NCI-H524 treated with DMSO at 0.1 percent for 48 hours (cell line): ENCODE results near the gene RBMS1.

Source experiments
- DNase-seq: peaks from one replicate; lab custom pipeline; 2025; lab: John Stamatoyannopoulos, UW

Gene RBMS1

DNA sequence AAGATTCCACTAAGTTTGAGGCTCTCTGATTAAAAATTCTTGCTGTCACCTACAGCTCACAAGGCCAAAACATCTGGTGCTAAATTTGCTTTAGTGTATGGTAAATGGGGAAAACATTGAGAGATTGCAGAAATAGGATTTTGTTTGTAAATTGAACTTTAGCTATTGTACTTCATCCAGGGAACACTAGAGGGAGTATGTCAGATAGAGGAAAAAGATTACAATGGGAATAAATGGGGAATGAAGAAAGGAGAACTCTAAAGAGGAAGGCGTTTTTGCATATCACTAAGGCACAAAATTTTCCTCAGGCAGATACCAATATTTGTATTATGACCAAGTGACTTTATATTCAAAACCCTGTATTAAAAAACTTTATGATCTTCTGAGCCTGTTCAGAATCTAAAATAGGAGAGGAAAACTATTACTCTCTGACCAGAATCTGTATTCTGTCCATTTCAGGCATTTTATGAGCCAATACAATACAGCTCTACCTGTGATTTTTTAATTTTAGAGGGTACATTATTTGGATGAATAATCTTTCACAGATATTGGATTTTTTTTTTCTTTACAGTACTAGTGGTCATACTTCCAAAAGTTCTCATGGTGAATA, 241.2 kb downstream of the RBMS1 start:
- no peak for DNase-seq

DNA sequence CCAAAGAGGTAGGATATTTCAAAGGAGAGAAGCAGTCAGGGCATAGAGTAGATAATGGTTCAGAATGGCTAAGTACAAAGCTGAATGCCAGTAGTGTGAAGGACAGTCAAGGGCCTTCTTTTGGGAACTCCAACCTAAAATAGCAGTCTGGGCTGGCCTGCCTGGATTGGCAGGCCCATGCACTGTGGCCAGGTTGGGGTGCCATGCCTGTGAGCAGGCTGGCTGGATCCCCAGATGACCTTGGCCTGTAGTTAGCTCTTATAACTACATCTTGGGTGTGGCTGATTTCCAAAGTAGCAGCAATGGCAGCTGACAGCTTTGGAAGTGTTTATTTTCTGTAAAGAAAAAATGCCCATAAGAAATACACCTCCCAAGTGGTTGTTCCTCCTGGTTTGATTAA, 242.0 kb downstream of the RBMS1 start:
- no peak for DNase-seq

DNA sequence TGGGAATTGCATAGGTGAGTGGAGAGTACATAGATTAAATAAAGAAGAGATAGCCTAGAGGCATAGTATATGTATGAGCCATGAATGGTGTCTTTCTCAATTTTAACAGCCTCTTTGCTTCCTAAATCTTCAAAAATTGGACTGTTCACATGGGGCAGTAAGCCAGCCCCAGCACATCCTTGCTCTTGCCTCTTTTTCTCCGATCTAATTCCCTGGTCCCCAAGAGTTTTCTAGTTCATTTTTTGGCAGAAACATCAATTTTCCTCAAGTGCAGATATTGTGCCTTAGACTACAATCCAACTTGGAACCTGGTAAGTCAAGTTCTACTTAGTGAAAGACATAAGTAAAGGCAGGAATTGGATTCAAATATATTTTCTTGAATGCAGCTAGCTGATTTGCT, 243.7 kb downstream of the RBMS1 start:
- DNase-seq: no peak

DNA sequence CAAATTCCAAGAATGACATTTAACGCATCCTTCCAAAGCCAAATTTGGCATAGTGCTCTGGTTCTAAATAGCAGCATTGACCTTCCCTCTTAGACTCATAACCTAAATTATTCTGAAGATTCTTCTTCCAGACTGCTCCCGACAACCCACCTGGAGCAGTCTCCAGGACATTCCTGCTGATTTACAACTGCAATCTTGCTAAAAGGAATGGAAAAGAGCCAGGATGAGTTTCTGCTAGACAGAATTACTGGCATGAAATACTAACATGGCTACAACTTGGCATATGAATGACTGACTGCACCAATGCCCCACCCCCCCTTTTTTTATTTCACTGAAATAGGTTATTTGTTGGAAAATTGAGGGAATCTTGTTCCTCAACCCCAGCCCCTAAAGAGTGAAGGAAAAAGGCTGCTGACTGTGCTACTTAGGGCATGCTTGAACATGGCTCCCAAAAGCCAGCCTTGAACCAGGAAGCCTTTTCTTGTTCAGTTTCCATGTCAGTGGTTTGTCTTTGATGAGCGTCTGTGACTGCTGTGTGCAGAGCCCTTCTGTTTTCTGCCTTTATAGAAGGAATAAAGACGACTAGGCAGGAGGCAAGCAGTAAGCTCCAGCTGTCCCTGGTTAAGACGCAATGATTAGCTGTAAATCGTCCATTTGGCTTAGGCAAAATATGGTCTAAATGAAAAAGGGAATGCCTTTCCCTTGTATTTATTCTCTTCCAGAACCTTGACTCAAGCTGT, 246.1 kb downstream of the RBMS1 start:
- peak; percentile 21 for DNase-seq

DNA sequence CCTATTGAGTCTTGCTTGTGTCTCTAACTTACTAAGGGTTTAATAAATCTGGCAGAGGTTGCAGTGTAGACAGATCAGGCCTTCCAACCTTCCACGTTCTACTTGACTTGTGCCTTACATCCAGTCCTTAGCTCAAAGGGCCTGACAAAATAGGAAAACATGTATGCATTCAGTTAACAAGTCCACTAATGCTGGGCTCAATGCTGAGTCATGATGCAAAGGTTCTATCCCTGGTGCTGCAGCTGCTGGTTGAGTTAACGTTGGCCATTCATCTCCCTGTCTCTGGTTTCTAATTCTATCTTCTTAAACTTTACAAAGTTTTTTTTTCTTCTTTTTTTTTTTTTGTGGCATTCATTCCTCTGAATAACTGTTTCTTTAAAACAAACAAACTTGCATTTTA, 247.3 kb downstream of the RBMS1 start:
- DNase-seq: no peak

DNA sequence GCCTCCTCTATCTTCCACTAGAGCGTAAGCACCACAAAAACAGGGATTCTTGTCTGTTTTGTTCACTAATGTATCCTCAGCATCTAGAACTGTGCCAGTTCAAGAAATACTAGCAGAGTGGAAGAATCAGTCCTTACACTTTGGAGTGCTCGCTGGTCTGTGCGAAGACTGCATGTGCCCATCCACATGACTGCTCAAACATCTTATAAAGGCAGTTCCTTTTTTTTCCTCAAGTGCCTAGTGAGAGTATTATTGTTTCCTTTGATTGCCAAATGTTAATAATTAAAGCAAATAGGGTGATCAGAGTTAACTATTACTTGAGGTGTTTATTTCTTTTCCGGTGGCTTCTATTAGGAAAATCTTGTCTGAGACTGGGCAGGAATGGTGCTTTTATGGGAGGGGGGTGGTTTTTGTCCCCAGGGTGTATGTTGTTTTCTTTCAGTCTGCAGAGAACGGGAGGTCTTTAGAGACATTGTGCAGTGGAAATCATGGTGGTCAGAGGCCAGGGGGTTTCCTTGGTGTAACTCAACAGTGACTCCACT, 247.9 kb downstream of the RBMS1 start:
- DNase-seq: no peak

DNA sequence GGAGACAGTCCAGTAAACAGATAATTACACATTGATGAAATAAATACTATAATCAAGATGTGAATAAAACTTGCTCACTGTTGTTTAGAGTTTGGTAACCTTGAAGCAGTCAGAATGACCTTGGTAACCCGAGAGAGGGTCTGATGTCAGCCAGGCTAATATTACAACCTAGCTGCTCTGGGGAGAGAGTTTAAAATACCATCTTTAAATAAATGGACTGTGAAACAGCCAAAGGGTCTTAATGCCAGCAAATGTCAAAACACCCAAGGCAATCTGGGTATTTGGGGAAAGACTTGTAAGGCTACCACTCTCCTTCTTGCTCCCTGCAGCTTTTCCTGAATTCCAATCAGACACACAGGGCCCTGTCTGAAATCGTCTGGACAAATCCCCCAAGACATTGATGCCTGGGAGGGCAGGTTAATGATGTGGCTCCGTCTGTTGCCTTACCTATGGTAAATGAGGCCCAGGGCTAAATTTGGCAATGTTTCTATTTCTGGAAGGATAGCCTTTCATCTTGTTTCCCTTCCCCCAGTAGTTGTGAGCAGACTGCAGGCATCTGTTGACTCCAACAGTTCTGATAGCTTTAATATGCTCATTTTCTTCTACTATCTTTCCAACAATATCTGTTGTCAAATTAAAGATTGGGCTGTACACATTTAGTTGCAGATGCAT, 250.6 kb downstream of the RBMS1 start:
- DNase-seq: no peak

DNA sequence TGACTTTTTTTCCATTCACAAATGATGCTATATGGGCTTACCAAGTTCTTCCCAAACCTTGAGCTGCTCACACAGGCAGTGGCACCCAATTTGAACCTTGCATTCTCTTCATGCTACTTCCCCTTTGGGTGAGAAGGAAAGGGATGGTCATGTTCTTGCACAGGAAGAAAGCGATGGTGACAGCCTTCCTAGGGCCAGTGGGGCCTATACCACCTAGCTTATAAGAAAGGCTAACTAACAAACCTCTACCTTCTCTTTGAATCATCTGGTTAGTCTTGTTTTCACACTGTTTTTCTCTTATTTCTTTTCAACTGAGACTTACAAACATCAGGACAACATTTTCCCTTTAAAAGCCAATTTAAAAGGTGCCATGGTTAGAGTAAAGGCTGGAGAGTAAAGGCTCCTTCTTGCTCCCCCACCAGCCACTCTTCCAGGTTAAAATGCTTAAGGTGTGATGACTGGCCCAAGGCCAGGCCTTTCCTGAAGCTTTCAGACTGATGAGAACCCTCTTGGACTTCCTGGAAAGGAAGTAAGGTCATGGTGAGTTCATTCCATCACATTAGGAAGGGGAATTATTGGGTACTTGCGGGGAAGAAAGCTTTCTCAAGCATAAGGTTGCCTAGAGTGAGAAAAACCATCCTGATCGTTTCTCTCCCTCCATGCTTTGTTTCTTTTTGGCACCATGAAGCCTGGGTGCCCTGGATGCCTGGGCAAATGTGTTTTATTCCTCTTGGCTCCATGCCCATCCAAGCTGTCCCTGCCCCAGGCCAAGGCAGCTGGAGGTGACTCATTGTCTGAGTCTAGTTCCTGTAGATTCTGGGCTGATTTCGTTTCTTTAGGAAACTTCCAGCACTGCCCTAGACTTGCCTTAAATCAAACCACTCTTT, 252.1 kb downstream of the RBMS1 start:
- DNase-seq: no peak

DNA sequence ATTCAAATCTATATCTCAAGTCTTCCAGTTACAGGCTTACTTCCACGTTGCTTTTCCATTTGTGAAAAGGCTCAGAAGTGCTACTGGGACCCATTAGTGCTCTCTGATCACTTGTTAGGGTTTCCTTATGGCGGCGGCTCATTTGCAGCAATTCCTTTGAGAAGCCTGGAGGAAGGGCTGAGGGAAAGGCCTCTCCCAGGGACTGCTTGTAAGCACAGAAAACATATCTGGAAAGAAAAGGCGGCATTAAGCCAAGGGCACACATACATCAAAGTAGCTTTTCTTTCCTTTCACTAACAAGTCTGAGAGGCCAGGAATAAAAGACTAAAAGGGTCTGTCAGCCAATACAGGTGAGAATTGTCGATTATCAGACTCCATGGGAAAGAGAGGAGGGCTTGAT, 254.2 kb downstream of the RBMS1 start:
- DNase-seq: no peak

DNA sequence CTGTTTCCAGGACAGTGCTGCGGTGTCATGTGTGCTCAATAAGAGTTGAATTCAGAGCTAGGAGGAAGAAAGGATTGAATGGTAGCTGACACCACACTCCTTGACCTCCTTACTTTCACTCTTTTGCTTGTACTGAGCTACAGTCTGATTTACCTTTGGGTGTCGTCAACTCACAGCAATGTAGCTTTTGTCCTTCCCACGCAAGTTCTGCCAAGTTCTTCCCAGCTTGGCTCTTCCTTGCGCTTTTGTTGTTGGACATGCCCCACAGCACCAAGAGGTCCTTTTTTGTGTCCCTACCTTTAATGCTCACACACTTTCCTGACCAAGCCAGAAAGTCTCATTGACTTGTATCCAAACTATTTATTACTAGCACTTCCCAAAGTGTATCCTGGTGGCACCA, 255.2 kb downstream of the RBMS1 start:
- no peak for DNase-seq

DNA sequence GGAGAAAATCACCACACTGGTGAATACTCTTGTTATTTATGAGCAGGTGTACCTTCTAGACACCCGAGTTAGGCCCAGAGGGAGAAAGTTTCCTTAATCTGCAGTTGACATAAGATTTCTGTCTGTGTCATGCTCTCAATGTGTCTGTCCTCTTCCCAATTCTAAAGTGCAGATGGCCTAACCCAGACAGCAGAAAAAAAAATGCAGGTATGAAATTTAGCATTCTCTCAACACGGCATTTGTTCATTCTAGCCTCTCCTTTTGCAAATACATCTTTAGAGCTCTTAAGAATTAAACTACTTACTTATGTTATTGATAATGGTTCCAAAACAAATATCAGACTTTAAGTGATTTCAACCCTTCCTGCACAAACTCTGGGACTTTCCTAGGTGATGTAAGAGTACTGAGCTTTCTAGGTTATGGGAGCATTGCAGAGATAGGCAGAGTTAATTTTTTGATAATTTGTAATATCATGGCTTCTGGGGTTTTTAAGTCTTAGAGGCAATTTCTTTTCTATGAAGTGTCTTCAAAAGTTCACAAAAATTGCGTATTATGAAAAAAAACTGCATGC, 260.6 kb downstream of the RBMS1 start:
- DNase-seq: no peak

DNA sequence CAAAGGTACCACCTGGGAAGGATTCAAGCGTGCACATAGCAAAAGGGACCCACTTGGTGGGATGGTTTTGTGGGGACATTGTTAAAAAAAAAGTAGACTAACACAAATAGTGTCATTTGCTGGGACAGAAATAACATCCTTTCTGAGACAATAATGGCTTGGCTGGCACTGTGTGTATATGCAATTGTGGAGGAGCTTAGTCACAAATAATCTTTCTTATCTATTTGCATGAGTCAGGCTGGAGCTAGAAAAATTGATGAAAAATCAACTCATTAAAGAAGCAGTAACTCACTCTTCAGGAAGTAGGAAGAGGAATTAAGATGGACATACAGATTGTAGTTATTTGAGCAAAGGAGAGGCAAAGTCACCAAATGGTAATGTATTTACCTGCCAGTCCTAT, 264.0 kb downstream of the RBMS1 start:
- DNase-seq: no peak

DNA sequence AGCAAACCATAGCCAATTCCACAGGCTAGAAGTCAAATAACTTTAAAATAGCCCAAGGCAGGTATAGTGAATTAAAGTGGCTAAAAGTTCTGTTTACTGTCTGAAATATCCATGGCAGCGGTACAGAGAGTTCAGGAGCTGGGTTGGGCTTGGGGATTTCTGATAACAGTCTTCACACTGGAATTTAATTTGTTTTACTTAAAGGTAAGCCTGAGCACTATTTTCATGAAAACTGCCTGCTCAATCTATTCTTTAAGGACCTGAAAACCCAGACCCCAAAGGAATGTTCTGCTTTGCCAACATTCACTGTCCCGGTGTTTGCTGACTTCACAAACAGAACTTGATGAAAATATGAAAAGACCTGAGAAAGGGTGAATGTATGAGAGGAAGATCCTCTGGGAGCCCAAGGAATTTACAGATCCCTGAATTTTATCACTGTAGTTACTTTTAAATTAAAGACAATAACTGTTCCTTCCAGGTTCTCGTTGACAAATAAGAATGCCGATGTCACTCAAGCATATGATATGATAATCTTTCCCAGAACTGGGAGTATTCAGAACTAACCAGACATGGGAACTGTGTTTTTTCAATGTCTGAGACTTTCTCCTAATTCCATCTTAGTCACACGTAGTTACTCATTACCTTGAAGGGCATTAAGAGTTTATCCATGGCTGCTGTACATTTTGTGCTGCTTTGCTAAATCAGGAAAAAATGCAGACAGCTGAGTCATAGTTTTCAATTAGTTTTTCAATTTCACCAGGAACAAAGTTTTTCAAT, 265.3 kb downstream of the RBMS1 start:
- no peak for DNase-seq

DNA sequence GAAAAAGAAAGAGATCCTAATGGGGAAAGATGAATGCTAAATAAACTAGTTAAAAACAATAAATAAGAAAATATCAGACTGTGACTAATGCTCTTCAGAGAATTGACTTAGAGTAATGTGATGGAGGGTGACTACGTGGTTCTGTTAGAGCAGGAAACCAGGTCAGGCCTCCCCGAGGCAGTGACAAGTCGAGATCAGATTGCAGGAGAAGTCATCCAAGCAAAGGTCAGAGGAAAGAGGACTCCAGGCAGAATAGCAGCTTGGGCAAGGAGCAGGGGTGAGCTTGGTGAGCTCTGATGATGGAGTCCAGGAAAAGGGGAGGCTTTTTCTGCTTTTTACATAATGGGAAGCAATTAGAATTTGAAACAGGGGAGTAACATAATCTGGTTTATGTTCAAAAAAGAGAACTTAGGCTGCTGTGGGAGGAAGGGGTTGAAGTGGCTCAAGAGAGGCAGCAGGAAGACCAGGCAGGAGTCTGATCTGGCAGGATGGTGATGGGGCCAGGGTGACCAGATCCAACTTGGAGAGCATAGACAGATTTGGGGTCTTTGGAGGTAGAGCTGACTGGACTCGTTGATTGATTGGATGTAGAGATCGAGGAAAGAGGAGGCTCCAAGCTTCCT, 266.2 kb downstream of the RBMS1 start:
- DNase-seq: no peak

DNA sequence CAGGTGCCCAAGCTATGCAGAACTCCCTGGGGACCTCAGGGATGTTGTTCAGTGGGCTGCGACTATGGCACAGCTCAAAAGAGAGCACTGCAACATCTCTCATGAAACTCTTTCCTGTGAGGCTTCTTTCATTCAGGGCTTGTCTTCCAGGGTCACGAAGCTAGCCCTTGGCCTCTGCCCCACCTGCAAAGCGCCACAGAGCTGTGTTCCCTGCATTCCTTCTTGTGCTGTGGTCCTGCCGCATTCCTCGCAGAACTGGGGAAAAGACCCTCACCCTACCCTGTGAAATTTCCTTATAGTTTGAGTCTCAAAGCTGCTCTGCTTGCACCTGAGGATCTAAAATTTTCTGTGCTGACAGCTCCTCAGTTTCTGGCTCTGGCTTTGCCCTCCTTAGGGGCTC, 267.2 kb downstream of the RBMS1 start:
- no peak for DNase-seq

DNA sequence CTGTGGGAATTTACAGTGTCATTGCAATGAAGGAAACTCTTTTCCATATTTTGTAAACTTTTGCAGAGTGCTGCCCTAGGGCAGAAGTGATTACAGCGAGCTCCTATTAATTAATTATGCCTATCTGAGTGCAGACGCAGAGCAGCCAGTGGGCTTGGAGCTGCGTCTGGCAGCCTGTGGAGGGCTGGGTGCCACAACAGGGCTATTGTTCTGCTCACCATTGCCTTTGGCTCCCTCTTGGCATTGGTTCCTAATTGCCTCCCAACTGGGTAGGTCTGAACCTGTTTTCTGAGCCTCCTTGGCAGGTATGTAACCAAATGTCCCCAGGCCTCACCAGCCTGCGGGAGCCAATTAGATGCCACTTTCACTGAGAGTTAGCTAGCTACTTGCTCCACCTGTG, 267.9 kb downstream of the RBMS1 start:
- no peak for DNase-seq

DNA sequence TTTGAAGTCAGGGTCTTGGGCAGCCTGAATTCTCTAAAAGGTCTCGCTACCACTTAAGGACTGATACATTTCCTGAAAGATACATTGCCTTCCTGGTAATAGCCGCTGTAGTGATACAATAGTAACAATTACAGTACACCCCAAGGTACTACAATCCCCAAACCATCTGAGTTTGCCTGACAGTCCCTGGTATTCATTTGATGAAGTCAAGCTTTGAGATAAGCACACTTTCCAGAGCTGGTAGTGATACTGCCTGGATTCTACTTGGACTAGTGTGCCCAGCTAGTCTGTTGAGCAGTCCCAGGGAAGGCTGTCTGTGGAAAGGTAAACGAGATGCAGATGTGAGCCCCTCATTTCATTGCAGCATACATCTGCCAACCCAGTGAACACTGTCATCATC, 269.1 kb downstream of the RBMS1 start:
- no peak for DNase-seq

DNA sequence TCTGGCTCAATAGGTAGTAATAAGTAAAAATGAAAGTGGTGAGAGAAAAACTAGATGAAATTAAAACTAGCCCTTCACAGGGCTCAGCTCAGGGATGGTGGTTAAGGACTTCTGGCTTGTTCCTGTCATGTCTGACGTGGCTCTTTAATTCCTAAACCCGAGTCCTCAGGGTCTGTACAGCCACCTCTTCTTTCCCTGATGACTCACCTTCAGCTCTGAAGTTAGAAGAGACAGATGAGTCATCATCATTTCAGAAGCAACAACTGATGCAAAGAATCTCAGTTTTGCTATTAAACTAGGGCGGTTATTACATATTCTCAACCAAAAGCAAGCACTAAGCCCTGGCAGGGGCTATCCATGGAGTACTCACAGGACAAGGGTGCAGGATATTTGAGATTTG, 269.5 kb downstream of the RBMS1 start:
- DNase-seq: no peak

DNA sequence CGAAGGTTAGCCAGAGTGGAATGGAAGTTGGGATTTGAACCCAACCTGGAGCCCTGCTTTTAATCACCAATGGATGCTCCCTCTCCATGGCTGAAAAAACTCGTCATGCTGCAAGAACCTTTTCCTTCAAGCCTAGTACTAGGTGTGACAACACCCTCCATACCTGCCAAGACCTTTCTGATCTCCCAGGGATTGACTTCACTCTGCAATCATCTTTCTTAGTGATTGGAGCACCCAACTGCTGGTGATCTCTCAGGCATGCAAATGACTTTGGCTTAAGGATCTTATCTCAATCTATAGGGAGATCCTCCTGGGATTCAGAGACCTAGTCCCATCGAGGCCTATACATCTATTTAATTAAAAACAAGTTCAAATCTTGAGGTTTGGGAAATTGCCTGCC, 270.0 kb downstream of the RBMS1 start:
- no peak for DNase-seq

DNA sequence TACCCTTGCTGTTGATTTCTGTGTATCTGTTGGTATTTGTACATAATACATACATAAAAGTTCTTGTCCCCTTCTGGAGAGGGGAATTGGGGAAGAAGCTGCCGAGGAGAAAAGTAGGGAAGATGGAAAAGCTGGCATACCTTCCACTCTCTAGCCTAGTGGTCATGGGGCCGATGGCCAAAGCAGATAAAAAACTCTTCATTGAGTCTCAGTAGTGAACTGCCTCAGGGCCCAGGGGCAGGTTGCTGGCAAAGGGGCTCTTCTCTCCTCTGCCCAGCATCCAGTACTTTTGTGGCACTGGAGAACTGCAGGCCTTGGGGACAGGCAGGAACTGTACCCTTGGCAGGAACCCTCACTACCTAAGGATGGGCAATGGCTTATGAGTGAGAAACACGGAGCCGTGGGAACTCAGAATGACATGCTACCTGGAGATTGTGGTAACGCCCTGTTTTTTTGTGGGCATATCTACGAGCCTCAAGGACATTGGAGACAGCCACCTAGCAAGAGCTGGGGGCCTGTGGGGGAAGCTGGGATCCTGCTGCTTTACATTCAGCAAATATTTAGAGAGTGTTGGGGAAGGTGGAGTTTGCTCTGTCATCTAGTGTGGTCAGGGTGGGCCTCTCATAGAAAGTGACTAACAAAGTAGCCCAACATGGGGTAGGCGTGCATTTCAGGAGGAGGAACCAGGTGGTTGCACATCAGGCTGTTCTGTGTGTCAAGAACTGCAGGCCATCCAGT, 270.9 kb downstream of the RBMS1 start:
- no peak for DNase-seq
